Anterior cingulate cortex (tissue), 58 donors: ENCODE measurements around the gene CPA2.

Source experiments
- DNase-seq, 58 donors: peaks; one replicate each; lab custom pipeline; 2025; lab: John Stamatoyannopoulos, UW

Gene CPA2

DNA sequence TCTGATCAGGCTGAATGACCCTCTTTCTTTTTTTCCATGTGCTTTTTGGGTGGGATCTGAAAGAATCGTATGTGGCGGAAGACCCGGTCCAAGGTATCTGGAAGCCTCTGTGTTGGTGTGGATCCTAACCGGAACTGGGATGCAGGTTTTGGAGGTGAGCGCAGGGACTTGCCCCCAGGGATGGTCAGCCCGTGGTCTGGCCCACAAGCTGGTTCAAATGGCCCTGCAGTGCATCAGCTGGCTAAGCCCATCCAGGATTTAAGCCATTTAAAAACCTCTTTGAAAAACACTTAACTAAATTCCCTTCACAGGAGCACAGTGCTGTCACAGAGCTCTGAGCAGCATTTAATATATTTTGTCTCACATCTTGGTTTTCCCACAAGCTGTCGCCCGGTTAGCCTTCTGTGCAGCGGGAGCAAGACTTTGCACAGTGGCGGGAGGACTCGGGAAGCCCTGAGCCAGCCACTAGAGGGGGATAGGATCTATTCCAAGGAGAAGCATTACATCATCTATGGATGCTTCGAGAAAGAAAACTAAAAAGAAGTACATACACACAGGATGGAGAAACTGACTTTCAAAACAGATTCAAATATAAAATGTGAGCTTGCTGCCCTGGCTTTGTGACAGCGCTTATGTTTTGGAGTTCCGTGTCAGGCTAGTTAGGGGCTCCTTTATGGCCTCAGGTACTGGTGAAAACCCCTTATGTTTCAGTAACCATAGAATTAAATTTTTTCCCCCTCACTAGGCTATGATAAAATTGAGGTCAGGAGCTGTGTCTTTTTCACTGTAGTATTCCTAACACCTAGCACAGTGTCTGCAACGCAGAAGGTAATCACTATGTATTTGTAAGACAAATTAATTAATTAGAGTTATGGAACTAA lies 11.3 kb downstream of the CPA2 start:
- peak in 46 of 58 donors; percentile 7 to 66 (median 36) for DNase-seq

DNA sequence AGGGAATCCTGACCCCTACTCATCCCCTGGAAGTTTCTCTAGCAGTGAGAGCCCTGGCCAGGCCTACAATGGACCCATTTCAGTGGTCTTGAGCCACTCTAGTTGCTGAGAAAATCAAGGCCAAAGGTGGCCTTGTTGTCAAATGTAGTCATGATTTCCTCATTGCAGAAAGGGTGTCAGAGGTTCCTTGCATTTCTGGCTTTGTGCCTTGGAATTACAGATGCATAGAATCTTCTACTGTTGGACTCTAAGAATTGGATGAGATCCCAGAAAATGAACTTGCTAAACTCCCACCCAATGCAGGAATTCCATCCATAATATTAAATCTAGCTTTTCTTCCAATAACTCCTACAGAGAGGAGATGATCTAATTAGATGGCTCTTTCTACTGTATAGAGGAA lies 12.2 kb downstream of the CPA2 start:
- DNase-seq: peak in 1 of 58 donors; percentile 19

DNA sequence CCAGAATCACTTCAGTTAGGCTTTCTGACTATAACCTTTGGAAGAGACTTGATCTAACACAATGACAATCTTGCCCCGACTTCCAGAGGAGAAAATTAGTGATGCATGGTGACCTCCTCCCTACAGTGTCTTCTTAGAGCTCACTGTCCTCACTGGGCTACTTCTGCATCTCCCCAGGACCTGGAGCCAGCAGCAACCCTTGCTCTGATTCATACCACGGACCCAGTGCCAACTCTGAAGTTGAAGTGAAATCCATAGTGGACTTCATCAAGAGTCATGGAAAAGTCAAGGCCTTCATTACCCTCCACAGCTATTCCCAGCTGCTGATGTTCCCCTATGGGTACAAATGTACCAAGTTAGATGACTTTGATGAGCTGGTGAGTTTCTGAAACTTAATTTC lies 12.6 kb downstream of the CPA2 start:
- no peak for DNase-seq

DNA sequence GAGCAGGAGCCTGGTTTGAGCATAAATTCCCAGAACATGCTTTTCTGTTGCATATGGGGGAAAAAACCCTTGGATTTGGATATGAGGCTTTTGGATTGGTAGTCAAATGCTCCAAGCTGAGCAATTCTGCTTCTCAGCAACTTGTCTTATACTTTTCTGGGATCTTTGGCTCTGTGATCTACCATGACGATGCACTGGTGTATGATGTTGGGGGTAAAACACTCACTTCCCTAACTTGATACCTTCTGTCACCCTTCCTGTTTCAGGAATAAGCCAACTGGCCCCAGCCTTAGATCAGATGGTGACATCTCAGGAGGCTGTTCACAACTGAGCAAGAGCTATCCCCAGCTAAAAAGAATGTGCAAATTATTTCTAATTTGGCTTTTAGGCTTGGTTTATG lies 13.2 kb downstream of the CPA2 start:
- no peak for DNase-seq

DNA sequence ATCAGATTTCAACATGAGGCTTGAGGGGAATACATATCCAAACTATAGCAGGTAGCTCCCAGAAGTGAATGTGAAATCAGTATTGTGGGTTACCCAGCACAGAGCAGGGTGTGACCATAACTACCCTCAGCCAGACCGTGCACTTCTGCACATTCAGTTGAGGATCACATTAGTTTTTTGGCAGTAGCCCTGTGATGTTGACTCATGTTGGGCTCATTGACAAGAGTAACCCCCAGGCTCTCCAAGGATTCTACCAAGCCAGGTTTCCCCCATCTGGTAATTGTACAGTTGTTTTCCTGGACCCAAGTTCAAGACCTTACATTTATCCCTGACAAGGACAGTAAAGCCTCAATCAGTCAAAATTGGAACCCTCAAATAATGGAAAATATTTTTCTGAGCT lies 14.6 kb downstream of the CPA2 start:
- no peak for DNase-seq

DNA sequence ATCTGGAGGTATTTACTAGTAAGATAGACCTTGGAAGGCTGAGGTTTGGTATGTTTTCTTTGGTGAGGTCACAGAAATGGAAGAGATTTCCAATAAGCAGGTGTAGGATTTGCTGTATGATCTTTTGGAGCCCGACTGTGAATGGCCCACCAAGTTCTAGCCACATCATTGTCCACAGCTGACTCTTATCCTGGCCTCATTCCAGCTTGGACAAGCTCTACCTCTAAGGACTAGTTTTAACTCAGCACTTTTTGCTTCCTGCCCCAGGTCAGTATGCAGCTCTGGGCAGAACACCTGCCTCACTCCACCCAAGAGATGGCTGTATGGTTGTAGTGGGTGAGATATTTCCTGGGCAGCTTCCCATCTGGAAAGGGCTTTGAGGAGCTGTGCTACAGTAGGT lies 20.2 kb downstream of the CPA2 start:
- DNase-seq: no peak

DNA sequence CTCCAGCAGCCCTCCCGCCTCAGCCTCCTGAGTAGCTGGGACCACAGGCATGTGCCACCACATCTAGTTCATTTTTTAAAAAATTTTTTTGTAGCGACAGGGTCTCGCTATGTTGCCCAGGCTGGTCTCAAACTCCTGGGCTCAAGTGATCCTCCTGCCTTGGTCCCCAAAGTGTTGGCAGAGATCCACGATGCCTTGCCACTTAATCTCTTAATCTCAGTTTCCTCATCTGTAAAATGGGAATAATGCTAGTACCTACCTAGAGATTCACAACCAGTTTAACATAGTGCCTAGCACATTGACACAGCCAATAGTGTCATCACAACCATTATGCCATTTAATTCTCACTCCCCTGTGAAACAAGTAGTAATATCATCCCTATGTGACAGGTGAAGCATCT lies 21.5 kb downstream of the CPA2 start:
- no peak for DNase-seq

DNA sequence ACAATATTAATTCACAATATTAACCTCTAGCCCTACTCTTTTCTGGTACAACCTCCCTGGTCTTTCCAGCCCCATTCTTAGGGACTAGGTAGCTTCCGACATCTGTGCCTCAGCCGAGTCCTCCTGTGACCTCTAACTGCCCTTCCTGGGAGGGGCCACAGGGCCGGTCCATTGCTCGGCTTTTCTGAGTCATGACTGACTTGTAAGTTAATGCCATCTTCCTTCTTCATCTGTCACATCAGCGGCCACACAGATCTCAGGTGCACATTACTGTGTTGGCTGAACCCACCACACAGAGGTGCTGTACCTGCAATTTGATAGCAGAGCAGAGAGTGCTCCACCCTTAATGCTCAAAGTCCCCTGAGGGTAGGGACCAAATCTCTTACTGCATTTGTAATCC lies 22.2 kb downstream of the CPA2 start:
- no peak for DNase-seq

DNA sequence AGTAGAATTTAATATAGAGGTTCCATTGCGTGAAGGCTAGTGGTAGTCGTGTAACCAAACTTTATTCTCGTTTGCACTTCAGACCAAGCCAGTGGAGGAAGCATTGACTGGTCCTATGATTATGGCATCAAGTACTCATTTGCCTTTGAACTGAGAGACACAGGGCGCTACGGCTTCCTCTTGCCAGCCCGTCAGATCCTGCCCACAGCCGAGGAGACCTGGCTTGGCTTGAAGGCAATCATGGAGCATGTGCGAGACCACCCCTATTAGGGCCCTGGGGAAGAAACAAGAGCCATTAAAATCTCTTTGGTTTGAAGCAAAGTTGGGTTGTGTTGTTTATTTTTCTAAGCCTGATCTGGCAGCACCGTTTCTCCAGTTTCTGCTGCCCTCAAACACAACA lies 22.8 kb downstream of the CPA2 start:
- no peak for DNase-seq

DNA sequence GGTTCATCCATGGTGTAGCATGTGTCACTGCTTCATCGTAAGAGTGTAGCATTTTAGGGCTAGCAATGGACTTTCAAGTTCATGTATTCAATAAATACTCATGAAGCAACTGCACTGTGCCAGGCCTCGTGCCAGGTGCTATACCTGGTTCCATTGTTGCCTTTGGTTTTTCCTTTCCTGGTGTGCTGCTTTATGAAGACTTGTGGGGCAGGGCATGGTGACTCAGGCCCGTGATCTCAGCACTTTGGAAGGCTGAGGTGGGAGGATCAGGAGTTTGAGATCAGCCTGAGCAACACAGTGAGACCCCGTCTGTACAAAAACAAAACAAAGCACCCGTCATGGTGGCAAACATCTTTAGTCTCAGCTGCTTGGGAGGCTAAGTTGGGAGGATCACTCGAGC lies 24.1 kb downstream of the CPA2 start:
- no peak for DNase-seq

DNA sequence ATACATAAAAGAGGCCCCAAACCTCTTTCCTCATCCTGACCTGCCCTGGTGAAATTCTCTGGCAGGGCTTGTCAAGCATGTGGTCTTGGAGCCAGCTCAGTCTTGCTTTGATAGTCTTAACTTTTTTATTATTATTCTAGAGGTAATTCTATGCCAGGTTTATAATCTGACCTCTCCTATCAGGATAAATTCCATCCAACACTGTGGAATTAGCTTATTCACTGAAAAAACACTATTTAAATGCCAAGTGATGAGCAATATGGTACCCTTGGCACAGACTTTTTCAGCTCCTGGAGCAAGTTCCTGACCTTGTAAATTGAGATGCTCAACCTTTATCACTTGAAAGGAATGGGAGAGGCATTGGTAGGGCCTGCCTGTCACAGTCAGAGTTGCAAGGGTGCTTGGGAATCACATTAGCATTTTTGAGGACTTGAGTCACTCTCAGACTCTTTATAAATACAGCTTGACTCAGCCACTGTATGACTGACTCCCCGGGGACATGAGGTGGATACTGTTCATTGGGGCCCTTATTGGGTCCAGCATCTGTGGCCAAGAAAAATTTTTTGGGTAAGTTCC lies 26.1 kb downstream of the CPA2 start, which contains the start of gene CPA4:
CPA4 (plus strand) TSS at position 480 of the 576 bp plus-strand sequence; CDS start at position 500, 20 bp downstream.
- DNase-seq: no peak

DNA sequence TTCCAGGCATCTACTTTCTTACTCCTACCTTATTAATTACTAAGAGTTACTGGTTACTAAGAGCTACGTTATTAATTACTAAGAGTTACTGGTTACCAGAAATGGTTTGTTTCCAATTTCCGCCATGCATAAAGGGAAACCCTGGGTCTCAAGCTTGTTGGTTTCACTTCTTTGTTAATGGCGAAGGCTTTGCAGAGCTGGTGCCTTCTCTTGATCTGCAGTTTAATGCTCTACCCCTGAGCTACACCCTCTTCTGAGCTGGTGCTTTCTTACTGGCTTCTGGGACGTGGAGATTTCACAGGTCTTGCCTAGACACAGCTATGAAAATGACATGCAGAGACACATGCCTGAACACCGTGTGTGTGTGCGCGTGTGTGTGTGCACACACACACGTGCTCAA lies 26.9 kb downstream of the CPA2 start:
- DNase-seq: no peak

DNA sequence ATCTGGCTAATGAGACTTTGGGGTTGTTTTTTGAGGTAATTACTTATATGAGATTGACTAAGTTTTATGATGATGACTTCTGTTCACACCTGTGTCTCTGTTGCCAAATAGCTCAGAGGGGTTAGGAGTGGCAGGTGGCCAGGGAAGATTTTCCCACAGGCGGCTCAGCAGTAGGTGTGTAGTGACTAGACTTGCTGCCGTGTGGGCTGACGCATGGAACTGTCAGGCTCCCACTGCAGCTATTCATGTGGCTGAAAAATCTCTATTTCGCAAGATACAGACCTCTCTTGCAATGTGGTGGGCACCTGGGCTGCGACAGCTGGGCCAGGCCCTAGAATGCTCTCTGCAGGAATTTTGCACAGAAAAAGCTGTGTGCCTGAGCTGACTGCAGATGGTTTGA lies 27.7 kb downstream of the CPA2 start:
- DNase-seq: peak in 15 of 58 donors; percentile 5 to 60 (median 18)

DNA sequence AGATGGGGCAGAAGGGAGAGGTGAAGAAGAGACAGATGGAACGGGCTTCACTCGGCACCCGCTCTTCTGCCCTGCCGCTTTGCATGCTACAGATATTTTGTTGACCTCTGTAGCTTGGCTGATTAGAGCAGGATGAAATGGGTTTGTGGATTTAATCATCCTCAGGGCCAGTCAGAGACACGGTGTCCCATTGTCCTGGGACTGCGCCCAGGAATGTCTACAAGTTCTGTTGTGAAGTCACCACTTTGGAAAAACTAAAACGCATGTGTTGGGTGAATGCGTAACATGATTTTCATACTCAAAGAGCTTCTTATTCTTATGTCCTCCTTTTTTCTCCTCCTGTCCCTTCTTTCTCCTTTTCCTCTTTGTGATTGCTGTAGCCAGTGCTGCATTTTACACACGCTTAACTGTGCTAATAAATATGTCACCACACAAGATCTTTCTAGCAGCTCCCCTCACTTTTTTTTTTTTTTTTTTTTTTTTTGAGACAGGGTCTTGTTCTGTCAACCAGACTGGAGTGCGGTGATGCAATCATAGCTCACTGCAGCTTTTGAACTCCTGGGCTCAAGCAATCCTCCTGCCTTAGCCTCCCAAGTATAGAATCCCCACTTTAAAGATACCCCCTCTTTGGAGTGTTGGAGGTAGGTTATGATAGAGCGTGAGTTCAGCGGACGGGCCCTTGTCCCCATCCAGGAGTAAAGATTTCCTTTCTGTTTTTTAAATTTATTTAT lies 29.7 kb downstream of the CPA2 start:
- DNase-seq: no peak

DNA sequence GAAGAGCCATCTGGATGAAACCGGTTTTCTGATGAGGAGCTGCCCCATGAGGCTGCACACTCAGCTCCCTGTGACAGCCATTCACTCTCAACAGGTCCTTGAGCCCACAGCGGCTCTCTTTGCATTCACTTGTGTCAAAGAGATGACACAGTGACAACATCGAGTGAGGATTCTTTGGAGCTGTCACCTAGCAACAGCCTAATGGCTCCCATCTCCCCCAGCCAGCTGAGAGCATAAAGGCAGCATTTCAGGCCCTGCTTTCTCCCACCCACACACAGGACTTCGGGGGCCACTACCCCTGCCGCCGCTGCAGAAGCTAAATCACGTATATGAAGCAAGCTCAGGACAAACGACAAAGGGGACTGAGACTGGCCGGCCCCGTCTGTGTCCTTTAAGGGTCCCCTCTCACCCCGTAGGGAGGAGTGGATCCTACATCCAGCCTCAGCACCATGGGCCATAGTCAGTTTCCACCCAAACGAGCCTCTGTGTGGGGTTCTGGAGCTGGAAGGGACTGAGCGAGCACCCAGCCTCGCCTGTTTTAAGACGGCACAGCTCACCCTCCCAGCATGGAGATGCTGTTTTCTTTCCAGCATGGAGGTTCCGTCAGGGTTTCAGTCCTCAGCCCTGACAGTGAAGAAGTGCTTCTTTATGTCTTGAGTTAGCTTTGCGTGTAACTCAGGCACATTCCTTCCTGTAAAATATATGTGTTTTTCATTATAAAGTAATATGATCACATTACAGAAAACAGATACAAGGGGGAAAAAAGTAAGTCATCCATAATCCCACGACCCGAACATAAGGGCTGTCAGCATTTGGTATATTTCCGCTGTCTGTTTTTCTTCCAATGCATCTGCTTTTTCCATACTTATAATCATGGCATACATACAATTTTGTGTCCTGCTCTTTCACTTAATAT lies 31.2 kb downstream of the CPA2 start:
- no peak for DNase-seq

DNA sequence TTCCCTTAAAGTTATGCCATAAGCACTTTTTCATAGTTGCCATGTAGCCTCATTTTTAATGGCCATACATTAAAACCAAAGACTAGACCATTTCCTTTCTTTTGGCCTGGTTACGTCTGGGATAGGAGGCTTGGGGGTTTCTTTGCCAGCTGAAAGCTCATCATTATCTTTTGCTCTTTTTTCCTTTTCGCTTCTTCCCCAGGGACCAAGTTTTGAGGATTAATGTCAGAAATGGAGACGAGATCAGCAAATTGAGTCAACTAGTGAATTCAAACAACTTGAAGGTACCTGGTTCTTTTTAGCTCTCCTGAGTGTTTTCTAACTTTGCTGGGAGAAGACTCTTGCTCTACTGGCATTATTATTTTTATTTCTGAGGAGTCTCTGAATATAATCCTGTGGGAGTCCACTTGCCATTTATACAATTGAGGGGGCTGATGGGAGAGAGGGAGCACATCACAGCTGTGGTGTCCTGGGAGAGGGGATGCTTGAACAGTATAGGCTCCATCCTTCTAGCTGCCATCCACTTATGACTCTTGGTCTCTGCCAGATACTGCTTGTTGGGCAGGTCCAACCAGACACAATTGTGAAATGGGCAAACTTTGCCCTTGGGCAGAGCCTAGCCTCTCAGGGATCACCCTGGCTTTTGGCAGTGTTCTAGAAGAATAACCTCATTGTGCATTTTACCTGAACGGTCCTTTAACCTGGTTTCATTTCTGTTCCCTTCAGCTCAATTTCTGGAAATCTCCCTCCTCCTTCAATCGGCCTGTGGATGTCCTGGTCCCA lies 32.1 kb downstream of the CPA2 start:
- DNase-seq: no peak

DNA sequence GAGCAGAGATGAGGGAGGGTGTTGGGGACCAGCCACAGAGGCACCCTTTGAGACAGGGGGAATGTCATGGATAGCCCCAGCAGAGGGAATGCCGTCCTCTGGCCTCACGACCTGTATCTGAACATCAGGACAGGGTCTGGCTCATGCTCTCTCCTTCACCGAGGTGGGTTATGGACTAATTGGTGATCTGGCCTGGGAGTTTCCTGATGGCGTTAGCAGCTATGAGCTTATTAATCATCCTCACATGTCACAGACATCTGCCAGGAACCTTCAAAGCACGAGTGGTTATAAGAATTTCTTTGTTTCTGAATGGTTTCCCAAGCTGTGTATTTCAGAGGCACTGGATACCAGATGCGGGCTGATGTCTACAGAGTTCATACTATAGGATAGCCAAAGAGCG lies 33.2 kb downstream of the CPA2 start:
- DNase-seq: no peak

DNA sequence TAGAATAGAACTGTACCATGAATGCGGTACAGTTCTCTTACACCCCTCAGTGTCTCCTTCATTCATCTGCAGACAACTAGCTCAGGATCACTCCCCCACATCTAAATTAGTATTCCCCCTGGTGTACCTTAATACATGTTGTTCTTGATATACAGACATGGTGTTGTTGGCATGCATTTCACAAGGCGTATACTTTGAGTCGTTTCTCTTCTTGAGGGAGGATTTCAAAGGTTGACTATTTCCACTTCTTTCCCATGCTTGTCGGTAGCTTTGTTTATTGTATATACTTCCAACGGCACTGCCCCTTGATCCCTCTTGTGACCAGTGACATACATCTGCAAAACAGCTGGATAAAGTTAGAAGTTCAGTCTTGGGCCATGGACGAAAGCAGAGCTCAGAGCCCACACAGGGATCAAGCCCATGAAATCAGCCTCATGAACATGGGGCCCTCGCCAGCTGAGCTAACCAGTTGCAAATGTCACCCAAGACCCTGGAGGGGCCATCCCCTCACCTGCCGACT lies 34.9 kb downstream of the CPA2 start:
- no peak for DNase-seq

DNA sequence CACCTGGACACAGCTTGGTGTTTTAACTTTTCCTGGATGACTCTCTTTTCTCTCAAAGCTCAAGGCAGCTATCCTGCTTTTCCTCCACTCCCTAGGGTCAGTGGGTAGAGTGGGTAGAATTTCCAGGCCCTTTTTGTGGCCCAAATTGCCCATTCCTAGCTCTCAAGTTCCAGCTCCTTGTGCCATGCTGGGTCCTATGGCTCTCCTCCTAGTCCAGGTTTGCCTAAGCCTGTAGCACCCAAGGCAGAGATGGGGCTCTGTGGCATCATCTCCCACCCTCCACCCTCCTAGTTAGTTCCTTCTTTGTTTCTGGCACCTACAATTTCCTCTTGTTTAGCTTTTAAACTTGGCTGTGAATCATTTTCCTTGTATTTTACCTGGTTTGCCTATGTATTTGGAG lies 36.0 kb downstream of the CPA2 start:
- DNase-seq: no peak
